PC-9 (cell line): ENCODE data around the gene EPB41L3. TPM values are rescaled to one million over a fixed set of nuclear protein-coding genes. Genes with fewer than 3 reads are reported as not detected.

Experiments
- BruUV-seq: library from RNA; stranded (reverse); fragments of 400-500 nt; replicated peaks from 2 replicates; lab custom pipeline; 2021; lab: Mats Ljungman, UMichigan
- CTCF ChIA-PET: fragments of 300-600 bp; sonication (Branson Sonifier 250); formaldehyde crosslinking; loops from one replicate; lab custom pipeline; 2022; ENCODE audit warnings: antibody characterized with exemption; lab: Charles Lee
- POLR2A ChIA-PET: fragments of 300-600 bp; sonication (Branson Sonifier 250); formaldehyde crosslinking; loops from one replicate; lab custom pipeline; 2022; ENCODE audit warnings: antibody characterized with exemption; ENCODE audit not compliant: unreplicated experiment; lab: Charles Lee
- DNase-seq, 2 experiments: peaks; one replicate each; pipeline versions ENCODE4 v3.0.0 to v3.0.0-alpha.2; 2015 to 2022; ENCODE audit warnings: mixed read lengths in 1 of 2
- H2AFZ ChIP-seq: fragments of 200-600 bp; sonication (generic); 2 replicates; pipeline ENCODE4 v1.8.1; 2017; ENCODE audit warnings: antibody characterized with exemption
- H3F3A ChIP-seq: fragments of 200-600 bp; sonication (generic); 2 replicates; pipeline ENCODE4 v1.8.1; 2017; ENCODE audit warnings: antibody characterized with exemption, mild to moderate bottlenecking, low read depth; ENCODE audit not compliant: insufficient read depth
- H3K27ac ChIP-seq: fragments of 200-600 bp; sonication (generic); 2 replicates; pipeline ENCODE4 v1.6.1; 2016; ENCODE audit warnings: mixed run types
- H3K27me3 ChIP-seq: fragments of 200-600 bp; sonication (generic); 2 replicates; pipeline ENCODE4 v1.6.1; 2016; ENCODE audit warnings: low read depth, mixed run types; ENCODE audit not compliant: insufficient read depth
- H3K36me3 ChIP-seq: fragments of 200-600 bp; sonication (generic); 2 replicates; pipeline ENCODE4 v1.6.1; 2016; ENCODE audit warnings: low read depth, mixed run types
- H3K4me1 ChIP-seq: fragments of 200-600 bp; sonication (generic); replicated peaks from 2 replicates; pipeline ENCODE4 v1.6.1; 2016; ENCODE audit warnings: mixed run types; ENCODE audit not compliant: insufficient read depth
- H3K4me2 ChIP-seq: fragments of 200-600 bp; sonication (generic); 2 replicates; pipeline ENCODE4 v1.6.1; 2017; ENCODE audit warnings: mixed run types
- H3K4me3 ChIP-seq: fragments of 200-600 bp; sonication (generic); 2 replicates; pipeline ENCODE4 v1.6.1; 2016; ENCODE audit warnings: mixed run types
- H3K79me2 ChIP-seq: fragments of 200-600 bp; sonication (generic); 2 replicates; pipeline ENCODE4 v1.6.1; 2017; ENCODE audit warnings: low read depth, mixed run types
- H3K9me2 ChIP-seq: fragments of 200-600 bp; sonication (generic); 2 replicates; pipeline ENCODE4 v1.8.1; 2017; ENCODE audit warnings: mild to moderate bottlenecking; ENCODE audit not compliant: insufficient read depth
- H3K9me3 ChIP-seq: fragments of 200-600 bp; sonication (generic); 2 replicates; pipeline ENCODE4 v1.8.1; 2016; ENCODE audit warnings: low read depth; ENCODE audit not compliant: insufficient read depth
- H4K20me1 ChIP-seq: fragments of 200-600 bp; sonication (generic); 2 replicates; pipeline ENCODE4 v1.8.1; 2017; ENCODE audit not compliant: insufficient read depth
- EZH2 ChIP-seq: fragments of 200-600 bp; sonication (generic); IDR thresholded peaks from 2 replicates; pipeline ENCODE4 v1.8.0; 2017; ENCODE audit warnings: antibody characterized with exemption, low read depth
- intact Hi-C: fragments of 100-400 bp; cut with micrococcal nuclease; formaldehyde crosslinking; loops from one replicate; pipeline ENCODE4 v1.10.0; 2022; ENCODE audit not compliant: unreplicated experiment
- total RNA-seq: library from RNA; stranded (reverse); gene quantifications from 2 replicates; pipeline ENCODE4 v1.2.3, GENCODE V29; 2021
- TF ChIP-seq, protein P1 (sequence below): fragments of 200-600 bp; sonication (generic); conservative IDR thresholded peaks from 2 replicates; pipeline ENCODE4 v1.6.1; 2017; ENCODE audit warnings: mixed run types, antibody characterized with exemption, mild to moderate bottlenecking, moderate library complexity

The EPB41L3 gene
- total RNA-seq, 1 experiment from 2014 or later, result not detected

DNA sequence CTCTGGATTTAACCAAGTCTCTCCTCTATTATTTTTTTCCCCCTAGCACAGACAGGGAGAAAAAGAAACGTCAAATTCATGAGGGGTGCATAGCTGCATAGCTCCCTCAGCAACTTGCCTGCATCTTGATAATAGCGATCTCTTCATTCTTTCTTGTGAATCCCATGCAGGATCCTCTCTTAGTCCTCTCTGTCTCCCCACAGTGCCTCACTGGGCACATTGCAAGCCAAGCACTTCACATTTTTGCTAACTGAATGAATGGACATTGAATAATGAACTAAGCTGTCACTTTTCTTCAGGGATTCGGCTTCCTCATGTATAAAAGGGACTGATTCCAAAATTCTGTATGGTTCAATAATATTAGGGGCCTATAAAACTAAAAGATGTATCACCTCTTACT, 2.9 kb upstream of the EPB41L3 start:
- Histone ChIP-seq H2AFZ (no peak overlapping the region), H4K20me1 (no peaks in the 10 kb centered on the region), H3K27me3 (peaks cover 3% of the 10 kb centered on the region; the same call in 1 of the 2 replicates), H3K4me1 (no peaks in the 10 kb centered on the region), H3K4me2 (no peak overlapping the region), H3K4me3 (no peak overlapping the region), H3K79me2 (no peaks in the 10 kb centered on the region), H3K27ac (no peak overlapping the region), H3K9me3 (no peaks in the 10 kb centered on the region), H3K9me2 (no peaks in the 10 kb centered on the region), H3F3A (no peaks in the 10 kb centered on the region), H3K36me3 (no peaks in the 10 kb centered on the region)
- ChIA-PET CTCF (no interaction called here), POLR2A (no interaction called here)
- TF ChIP-seq EZH2, result no peak
- TF ChIP-seq, protein P1, sequence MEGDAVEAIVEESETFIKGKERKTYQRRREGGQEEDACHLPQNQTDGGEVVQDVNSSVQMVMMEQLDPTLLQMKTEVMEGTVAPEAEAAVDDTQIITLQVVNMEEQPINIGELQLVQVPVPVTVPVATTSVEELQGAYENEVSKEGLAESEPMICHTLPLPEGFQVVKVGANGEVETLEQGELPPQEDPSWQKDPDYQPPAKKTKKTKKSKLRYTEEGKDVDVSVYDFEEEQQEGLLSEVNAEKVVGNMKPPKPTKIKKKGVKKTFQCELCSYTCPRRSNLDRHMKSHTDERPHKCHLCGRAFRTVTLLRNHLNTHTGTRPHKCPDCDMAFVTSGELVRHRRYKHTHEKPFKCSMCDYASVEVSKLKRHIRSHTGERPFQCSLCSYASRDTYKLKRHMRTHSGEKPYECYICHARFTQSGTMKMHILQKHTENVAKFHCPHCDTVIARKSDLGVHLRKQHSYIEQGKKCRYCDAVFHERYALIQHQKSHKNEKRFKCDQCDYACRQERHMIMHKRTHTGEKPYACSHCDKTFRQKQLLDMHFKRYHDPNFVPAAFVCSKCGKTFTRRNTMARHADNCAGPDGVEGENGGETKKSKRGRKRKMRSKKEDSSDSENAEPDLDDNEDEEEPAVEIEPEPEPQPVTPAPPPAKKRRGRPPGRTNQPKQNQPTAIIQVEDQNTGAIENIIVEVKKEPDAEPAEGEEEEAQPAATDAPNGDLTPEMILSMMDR, result no peak; the same call in 1 of the 2 replicates
- no TSS peak for BruUV-seq
- intact Hi-C loops, result no loop called here
- no peak for DNase-seq

DNA sequence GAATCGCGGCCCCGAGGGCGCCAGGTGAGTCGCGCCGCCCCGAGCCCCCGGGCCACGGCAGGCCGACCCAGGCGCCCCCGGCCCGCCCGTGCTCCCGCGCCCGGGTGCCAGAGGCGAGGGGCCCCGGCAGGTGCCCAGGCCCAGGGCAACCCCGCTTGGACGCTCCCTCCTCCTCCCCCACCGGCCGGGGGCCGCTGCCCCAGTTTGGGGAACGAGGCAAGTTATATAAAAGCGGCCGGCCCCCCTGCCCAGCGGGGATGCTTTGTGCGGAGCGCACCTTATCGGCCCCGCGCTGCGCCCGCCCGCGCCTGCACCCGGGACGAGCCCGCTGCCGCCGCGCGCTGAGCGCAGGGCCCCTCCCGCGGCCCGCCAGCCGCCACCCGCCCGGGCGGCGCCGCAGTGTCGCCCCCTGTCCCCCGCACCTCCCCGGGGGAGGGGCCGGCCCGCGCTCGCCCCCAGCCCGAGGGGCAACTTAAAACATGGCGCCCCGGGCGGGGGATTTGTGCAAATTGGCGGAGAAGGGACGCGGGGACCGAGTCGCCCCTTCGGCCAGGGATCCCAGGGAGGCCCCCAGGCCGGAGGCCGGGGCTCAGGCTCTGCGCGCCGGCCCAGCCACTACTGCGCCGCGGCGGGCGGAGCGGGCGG, 639 bp downstream of the EPB41L3 start:
- TF ChIP-seq, protein P1, result no peak
- no peak for TF ChIP-seq EZH2
- peaks cover 3% of the 10 kb centered on the region; the same call in 1 of the 2 replicates for H3K27me3 ChIP-seq
- H2AFZ ChIP-seq, result no peak overlapping the region
- CTCF ChIA-PET, result no interaction called here
- no peaks in the 10 kb centered on the region for H3K79me2 ChIP-seq
- no TSS peak for BruUV-seq
- no peaks in the 10 kb centered on the region for H3K4me1 ChIP-seq
- H3K9me2 ChIP-seq, result no peaks in the 10 kb centered on the region
- intact Hi-C loops, result no loop called here
- H3K27ac ChIP-seq, result no peak overlapping the region
- no peaks in the 10 kb centered on the region for H3K9me3 ChIP-seq
- POLR2A ChIA-PET, result no interaction called here
- no peaks in the 10 kb centered on the region for H3F3A ChIP-seq
- no peak overlapping the region for H3K4me2 ChIP-seq
- no peak overlapping the region for H3K4me3 ChIP-seq
- no peaks in the 10 kb centered on the region for H4K20me1 ChIP-seq
- H3K36me3 ChIP-seq, result no peaks in the 10 kb centered on the region
- DNase-seq, result no peak

DNA sequence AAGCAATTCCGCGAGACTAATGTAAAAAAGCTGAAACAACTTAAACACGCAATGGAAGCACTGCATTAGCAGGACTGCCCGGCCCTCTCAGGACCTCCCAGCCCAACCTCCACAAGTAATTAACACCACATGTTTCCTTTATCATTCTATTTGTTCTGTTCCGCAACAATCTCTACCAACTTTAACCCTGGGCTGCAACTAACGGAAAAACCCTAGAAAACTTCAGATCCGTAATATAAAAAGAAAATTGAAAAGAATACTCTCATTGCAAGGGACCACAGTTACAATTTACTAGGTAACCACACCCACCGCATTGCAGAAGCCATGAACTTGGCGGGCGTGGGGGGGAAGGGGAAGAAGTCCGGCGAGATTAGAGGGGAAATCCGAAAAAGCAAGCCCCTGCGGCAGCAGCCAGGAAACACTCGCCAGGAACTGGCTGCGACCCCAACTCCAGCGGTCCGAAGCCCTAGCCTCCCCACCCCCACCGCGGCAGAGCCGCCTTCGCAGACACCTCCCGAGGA, 1.2 kb downstream of the EPB41L3 start:
- H3F3A ChIP-seq, result no peaks in the 10 kb centered on the region
- no peak overlapping the region for H3K4me2 ChIP-seq
- no peaks in the 10 kb centered on the region for H3K36me3 ChIP-seq
- H3K9me3 ChIP-seq, result no peaks in the 10 kb centered on the region
- H4K20me1 ChIP-seq, result no peaks in the 10 kb centered on the region
- H3K4me3 ChIP-seq, result no peak overlapping the region
- CTCF ChIA-PET, result no interaction called here
- DNase-seq, result no peak
- H3K9me2 ChIP-seq, result peaks cover 4% of the 10 kb centered on the region; the same call in 1 of the 2 replicates
- H3K79me2 ChIP-seq, result no peaks in the 10 kb centered on the region
- POLR2A ChIA-PET, result no interaction called here
- H3K27ac ChIP-seq, result no peak overlapping the region
- no peaks in the 10 kb centered on the region for H3K4me1 ChIP-seq
- H3K27me3 ChIP-seq, result peaks cover 3% of the 10 kb centered on the region; the same call in 1 of the 2 replicates
- no TSS peak for BruUV-seq
- H2AFZ ChIP-seq, result no peak overlapping the region
- intact Hi-C loops, result no loop called here
- TF ChIP-seq, protein P1, result no peak
- TF ChIP-seq EZH2, result no peak
